ENCODE measurements around the gene TPK1.

The TPK1 gene

GRCh38 chr7:144410441-144410840, 425.4 kb downstream of the TPK1 start:
- no peak overlapping the region for H3K4me2 ChIP-seq (ENCODE audit: low read length, poor library complexity, severe bottlenecking)
- peaks cover 3% of the 10 kb centered on the region for H3K4me1 ChIP-seq (ENCODE audit: control insufficient read depth, insufficient read depth, low read depth, low read length)
- H2BK15ac ChIP-seq (ENCODE audit: low read depth, poor library complexity, severe bottlenecking), result no peak overlapping the region
- 46% methylated on average over 4 of the region's 4 CpGs for whole genome bisulfite sequencing
- H3K9ac ChIP-seq (ENCODE audit: low read length), result no peak overlapping the region
- no peak overlapping the region for H2BK12ac ChIP-seq (ENCODE audit: low read length in 2 of 2)
- H3K9me3 ChIP-seq (ENCODE audit: control insufficient read depth, low read length), result no peaks in the 10 kb centered on the region
- DNase-seq, result no peak
- no peak overlapping the region for H3K18ac ChIP-seq (ENCODE audit: low read depth in 1 of 2, low read length in 2 of 2)
- H3K36me3 ChIP-seq (ENCODE audit: control insufficient read depth in 1 of 2, insufficient read depth in 2 of 2, low read depth in 1 of 2, low read length in 2 of 2), result no peaks in the 10 kb centered on the region
- no peak overlapping the region for H2AFZ ChIP-seq (ENCODE audit: low read depth, low read length)
- H2AK5ac ChIP-seq (ENCODE audit: low read length, severe bottlenecking), result no peak overlapping the region
- H3K27me3 ChIP-seq (ENCODE audit: control insufficient read depth in 1 of 2, insufficient read depth in 1 of 2, low read length in 2 of 2), result peaks cover 12% of the 10 kb centered on the region in 2 experiments
- no peak overlapping the region for H4K8ac ChIP-seq (ENCODE audit: low read length)
- no peak overlapping the region for H2BK120ac ChIP-seq (ENCODE audit: low read depth, low read length)
- H3K4ac ChIP-seq (ENCODE audit: low read depth in 1 of 2, low read length in 2 of 2), result no peak overlapping the region
- H4K91ac ChIP-seq (ENCODE audit: low read length), result no peak overlapping the region
- H3K27ac ChIP-seq (ENCODE audit: low read length, poor library complexity, severe bottlenecking), result no peak overlapping the region
- H2BK5ac ChIP-seq (ENCODE audit: low read depth, low read length, poor library complexity, severe bottlenecking), result no peak overlapping the region
- no peak overlapping the region for H3K23ac ChIP-seq (ENCODE audit: low read length in 2 of 2)
- no peaks in the 10 kb centered on the region for H3K79me1 ChIP-seq (replicated peaks; ENCODE audit: low read length, poor library complexity, severe bottlenecking)
- no peak overlapping the region for H3K14ac ChIP-seq (ENCODE audit: low read length in 2 of 2)
- no peak overlapping the region for H3K4me3 ChIP-seq (ENCODE audit: insufficient read depth in 1 of 2, low read depth in 1 of 2, low read length in 2 of 2)

GRCh38 chr7:144408121-144408520, 427.7 kb downstream of the TPK1 start:
- no peak overlapping the region for H2BK120ac ChIP-seq (ENCODE audit: low read depth, low read length)

DNA sequence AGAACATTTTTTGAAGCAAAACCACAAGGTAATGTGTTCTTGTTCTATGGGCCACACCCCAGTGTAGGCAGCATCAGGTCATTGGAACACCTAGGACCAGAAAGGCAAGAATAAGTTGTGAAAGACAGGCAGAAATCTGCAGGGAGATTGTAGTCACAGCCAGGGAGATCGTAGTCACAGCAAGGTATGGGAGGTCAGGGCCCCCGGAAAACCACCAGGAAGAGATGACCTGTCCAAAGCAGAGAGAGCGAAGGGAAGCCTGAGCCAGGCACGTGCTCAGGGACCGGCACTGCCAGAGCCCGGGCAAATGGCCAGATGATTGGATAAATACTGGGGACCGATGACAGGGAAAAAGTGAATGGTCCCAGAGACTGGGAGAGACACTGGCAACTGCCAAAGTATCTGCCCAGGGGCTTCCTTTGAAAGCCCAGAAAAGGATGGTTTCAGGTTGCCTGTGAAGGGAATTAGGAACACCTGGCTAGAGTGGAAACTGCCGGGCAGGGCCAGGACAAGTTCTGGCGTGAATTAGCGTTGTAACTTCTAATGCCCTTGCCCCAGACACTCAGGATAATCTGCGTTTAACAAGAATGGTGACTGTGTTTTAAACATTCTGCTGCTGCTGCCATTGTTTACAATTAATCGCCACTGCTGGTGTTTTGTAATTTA, 428.5 kb downstream of the TPK1 start:
- Histone ChIP-seq H3K4me1 (ENCODE audit: control insufficient read depth, insufficient read depth, low read depth, low read length) (peaks cover 6% of the 10 kb centered on the region), H4K8ac (ENCODE audit: low read length) (no peak overlapping the region)
- WGBS, result 67% methylated on average over 11 of the region's 12 CpGs

More at GRCh38 chr7:144408121-144408520, 427.7 kb downstream of the TPK1 start:
- no peak overlapping the region for H3K9ac ChIP-seq (ENCODE audit: low read length)
- H3K4me2 ChIP-seq (ENCODE audit: low read length, poor library complexity, severe bottlenecking), result no peak overlapping the region
- H2BK12ac ChIP-seq (ENCODE audit: low read length in 2 of 2), result no peak overlapping the region
- H4K8ac ChIP-seq (ENCODE audit: low read length), result no peak overlapping the region
- peaks cover 6% of the 10 kb centered on the region for H3K4me1 ChIP-seq (ENCODE audit: control insufficient read depth, insufficient read depth, low read depth, low read length)
- H3K27ac ChIP-seq (ENCODE audit: low read length, poor library complexity, severe bottlenecking), result no peak overlapping the region
- H2BK5ac ChIP-seq (ENCODE audit: low read depth, low read length, poor library complexity, severe bottlenecking), result no peak overlapping the region
- DNase-seq, result no peak
- H3K27me3 ChIP-seq (ENCODE audit: control insufficient read depth in 1 of 2, insufficient read depth in 1 of 2, low read length in 2 of 2), result peaks cover 12% of the 10 kb centered on the region in 2 experiments
- H2AFZ ChIP-seq (ENCODE audit: low read depth, low read length), result no peak overlapping the region
- H3K9me3 ChIP-seq (ENCODE audit: control insufficient read depth, low read length), result no peaks in the 10 kb centered on the region
- WGBS, result 71% methylated on average over 2 of the region's 3 CpGs
- H3K36me3 ChIP-seq (ENCODE audit: control insufficient read depth in 1 of 2, insufficient read depth in 2 of 2, low read depth in 1 of 2, low read length in 2 of 2), result no peaks in the 10 kb centered on the region
- H3K4me3 ChIP-seq (ENCODE audit: insufficient read depth in 1 of 2, low read depth in 1 of 2, low read length in 2 of 2), result no peak overlapping the region
- H4K91ac ChIP-seq (ENCODE audit: low read length), result no peak overlapping the region
- H3K23ac ChIP-seq (ENCODE audit: low read length in 2 of 2), result no peak overlapping the region
- no peak overlapping the region for H2BK15ac ChIP-seq (ENCODE audit: low read depth, poor library complexity, severe bottlenecking)
- no peak overlapping the region for H3K4ac ChIP-seq (ENCODE audit: low read depth in 1 of 2, low read length in 2 of 2)
- no peak overlapping the region for H3K14ac ChIP-seq (ENCODE audit: low read length in 2 of 2)
- no peak overlapping the region for H3K18ac ChIP-seq (ENCODE audit: low read depth in 1 of 2, low read length in 2 of 2)
- H2AK5ac ChIP-seq (ENCODE audit: low read length, severe bottlenecking), result no peak overlapping the region
- no peaks in the 10 kb centered on the region for H3K79me1 ChIP-seq (replicated peaks; ENCODE audit: low read length, poor library complexity, severe bottlenecking)

DNA sequence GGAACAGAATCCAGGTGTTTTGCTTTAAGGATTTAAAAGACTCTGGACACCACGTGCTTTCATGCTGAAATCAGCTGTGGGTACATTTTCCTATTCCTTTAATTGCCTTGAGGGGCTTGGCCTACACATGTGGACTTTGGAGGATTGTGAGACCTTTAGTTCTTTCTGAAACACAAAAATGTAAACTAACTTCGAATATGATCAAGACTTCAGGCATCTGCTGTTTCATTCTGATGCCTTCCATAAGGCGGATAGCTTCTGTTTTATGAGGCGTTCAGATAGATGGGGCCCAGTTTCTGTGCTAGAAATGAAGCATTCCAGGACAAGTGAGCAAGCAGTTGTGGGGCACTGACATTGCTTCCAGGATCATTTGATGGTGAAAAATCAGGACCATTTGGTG, 430.9 kb downstream of the TPK1 start:
- Histone ChIP-seq H3K36me3 (ENCODE audit: control insufficient read depth in 1 of 2, insufficient read depth in 2 of 2, low read depth in 1 of 2, low read length in 2 of 2) (no peaks in the 10 kb centered on the region), H3K27me3 (ENCODE audit: control insufficient read depth in 1 of 2, insufficient read depth in 1 of 2, low read length in 2 of 2) (peaks cover 7 to 10% of the 10 kb centered on the region in 2 experiments), H3K4me3 (ENCODE audit: insufficient read depth in 1 of 2, low read depth in 1 of 2, low read length in 2 of 2) (no peak overlapping the region), H3K79me1 (replicated peaks; ENCODE audit: low read length, poor library complexity, severe bottlenecking) (no peaks in the 10 kb centered on the region), H2BK12ac (ENCODE audit: low read length in 2 of 2) (no peak overlapping the region), H3K27ac (ENCODE audit: low read length, poor library complexity, severe bottlenecking) (peak overlapping the region; percentile 12), H3K4me2 (ENCODE audit: low read length, poor library complexity, severe bottlenecking) (no peak overlapping the region), H2BK5ac (ENCODE audit: low read depth, low read length, poor library complexity, severe bottlenecking) (no peak overlapping the region), H3K4me1 (ENCODE audit: control insufficient read depth, insufficient read depth, low read depth, low read length) (peaks cover 6% of the 10 kb centered on the region), H4K8ac (ENCODE audit: low read length) (no peak overlapping the region), H4K91ac (ENCODE audit: low read length) (no peak overlapping the region), H2AFZ (ENCODE audit: low read depth, low read length) (no peak overlapping the region), H2AK5ac (ENCODE audit: low read length, severe bottlenecking) (no peak overlapping the region), H3K14ac (ENCODE audit: low read length in 2 of 2) (no peak overlapping the region), H2BK15ac (ENCODE audit: low read depth, poor library complexity, severe bottlenecking) (no peak overlapping the region), H3K23ac (ENCODE audit: low read length in 2 of 2) (no peak overlapping the region), H3K9ac (ENCODE audit: low read length) (no peak overlapping the region), H2BK120ac (ENCODE audit: low read depth, low read length) (no peak overlapping the region), H3K9me3 (ENCODE audit: control insufficient read depth, low read length) (no peaks in the 10 kb centered on the region), H3K4ac (ENCODE audit: low read depth in 1 of 2, low read length in 2 of 2) (no peak overlapping the region), H3K18ac (ENCODE audit: low read depth in 1 of 2, low read length in 2 of 2) (no peak overlapping the region)
- DNase-seq, result no peak
- WGBS, result 65% methylated on average over 4 of the region's 4 CpGs

More for the DNA sequence above, 428.5 kb downstream of the TPK1 start:
- no peak overlapping the region for H3K14ac ChIP-seq (ENCODE audit: low read length in 2 of 2)
- no peak for DNase-seq
- no peak overlapping the region for H3K4me3 ChIP-seq (ENCODE audit: insufficient read depth in 1 of 2, low read depth in 1 of 2, low read length in 2 of 2)
- H2BK120ac ChIP-seq (ENCODE audit: low read depth, low read length), result no peak overlapping the region
- H2BK12ac ChIP-seq (ENCODE audit: low read length in 2 of 2), result no peak overlapping the region
- no peak overlapping the region for H2BK5ac ChIP-seq (ENCODE audit: low read depth, low read length, poor library complexity, severe bottlenecking)
- no peaks in the 10 kb centered on the region for H3K9me3 ChIP-seq (ENCODE audit: control insufficient read depth, low read length)
- no peaks in the 10 kb centered on the region for H3K36me3 ChIP-seq (ENCODE audit: control insufficient read depth in 1 of 2, insufficient read depth in 2 of 2, low read depth in 1 of 2, low read length in 2 of 2)
- no peak overlapping the region for H4K91ac ChIP-seq (ENCODE audit: low read length)
- H3K4ac ChIP-seq (ENCODE audit: low read depth in 1 of 2, low read length in 2 of 2), result no peak overlapping the region
- no peak overlapping the region for H3K4me2 ChIP-seq (ENCODE audit: low read length, poor library complexity, severe bottlenecking)
- no peak overlapping the region for H3K18ac ChIP-seq (ENCODE audit: low read depth in 1 of 2, low read length in 2 of 2)
- no peak overlapping the region for H3K23ac ChIP-seq (ENCODE audit: low read length in 2 of 2)
- H2AK5ac ChIP-seq (ENCODE audit: low read length, severe bottlenecking), result no peak overlapping the region
- H2BK15ac ChIP-seq (ENCODE audit: low read depth, poor library complexity, severe bottlenecking), result no peak overlapping the region
- H2AFZ ChIP-seq (ENCODE audit: low read depth, low read length), result no peak overlapping the region
- H3K27me3 ChIP-seq (ENCODE audit: control insufficient read depth in 1 of 2, insufficient read depth in 1 of 2, low read length in 2 of 2), result peaks cover 12% of the 10 kb centered on the region in 2 experiments
- H3K9ac ChIP-seq (ENCODE audit: low read length), result no peak overlapping the region
- H3K79me1 ChIP-seq (replicated peaks; ENCODE audit: low read length, poor library complexity, severe bottlenecking), result no peaks in the 10 kb centered on the region
- H3K27ac ChIP-seq (ENCODE audit: low read length, poor library complexity, severe bottlenecking), result no peak overlapping the region

Measured in mesenchymal stem cell (in vitro differentiated cells and primary cell).